ENCODE measurements around the gene ZSWIM2.
"Not testable (repeated sequence)": the region's sequence is repeated elsewhere in the genome, so short reads cannot be mapped to it uniquely, and the experiment has no call there.

The ZSWIM2 gene

DNA sequence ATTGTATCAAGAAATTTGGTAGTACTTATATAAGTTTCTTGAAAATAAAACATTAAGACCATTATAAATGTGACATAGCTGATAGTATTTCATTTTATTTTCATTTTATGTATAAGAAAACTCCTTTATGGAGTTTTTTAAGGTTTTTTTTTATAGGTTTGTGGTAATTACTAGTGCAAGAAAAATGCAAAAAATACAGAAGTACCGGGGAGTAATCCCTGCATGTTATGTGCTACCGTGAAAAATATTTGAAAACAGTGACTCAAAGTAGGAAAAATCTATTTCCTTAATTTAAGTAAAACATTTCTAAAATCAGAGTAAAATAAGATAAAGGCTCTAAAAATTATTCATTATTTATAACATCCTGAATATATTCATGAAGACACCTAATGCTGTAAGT is 21.6 kb downstream of the ZSWIM2 start:
- no peaks in the 10 kb centered on the region for H3K9me3 ChIP-seq (ENCODE audit: control insufficient read depth, low read length)
- H3K23ac ChIP-seq (ENCODE audit: low read length in 2 of 2), result no peak overlapping the region
- no peaks in the 10 kb centered on the region for H3K4me1 ChIP-seq (ENCODE audit: control insufficient read depth, insufficient read depth, low read depth, low read length)
- no peak overlapping the region for H2BK5ac ChIP-seq (ENCODE audit: low read depth, low read length, poor library complexity, severe bottlenecking)
- no peak overlapping the region for H3K4me3 ChIP-seq (ENCODE audit: insufficient read depth in 1 of 2, low read depth in 1 of 2, low read length in 2 of 2)
- H2BK15ac ChIP-seq (ENCODE audit: low read depth, poor library complexity, severe bottlenecking), result no peak overlapping the region
- WGBS, result 60% methylated on average over 1 of the region's 2 CpGs
- no peak overlapping the region for H3K4me2 ChIP-seq (ENCODE audit: low read length, poor library complexity, severe bottlenecking)
- no peak overlapping the region for H2AFZ ChIP-seq (ENCODE audit: low read depth, low read length)
- no peak overlapping the region for H2AK5ac ChIP-seq (ENCODE audit: low read length, severe bottlenecking)
- no peaks in the 10 kb centered on the region for H3K79me1 ChIP-seq (replicated peaks; ENCODE audit: low read length, poor library complexity, severe bottlenecking)
- no peaks in the 10 kb centered on the region for H3K27me3 ChIP-seq (ENCODE audit: control insufficient read depth in 1 of 2, insufficient read depth in 1 of 2, low read length in 2 of 2)
- H3K27ac ChIP-seq (ENCODE audit: low read length, poor library complexity, severe bottlenecking), result no peak overlapping the region
- H2BK12ac ChIP-seq (ENCODE audit: low read length in 2 of 2), result no peak overlapping the region
- H3K18ac ChIP-seq (ENCODE audit: low read depth in 1 of 2, low read length in 2 of 2), result no peak overlapping the region
- H3K9ac ChIP-seq (ENCODE audit: low read length), result no peak overlapping the region
- no peak overlapping the region for H3K14ac ChIP-seq (ENCODE audit: low read length in 2 of 2)
- no peak overlapping the region for H2BK120ac ChIP-seq (ENCODE audit: low read depth, low read length)
- H3K4ac ChIP-seq (ENCODE audit: low read depth in 1 of 2, low read length in 2 of 2), result no peak overlapping the region
- no peak overlapping the region for H4K91ac ChIP-seq (ENCODE audit: low read length)
- no peak for DNase-seq
- no peaks in the 10 kb centered on the region for H3K36me3 ChIP-seq (ENCODE audit: control insufficient read depth in 1 of 2, insufficient read depth in 2 of 2, low read depth in 1 of 2, low read length in 2 of 2)
- no peak overlapping the region for H4K8ac ChIP-seq (ENCODE audit: low read length)

DNA sequence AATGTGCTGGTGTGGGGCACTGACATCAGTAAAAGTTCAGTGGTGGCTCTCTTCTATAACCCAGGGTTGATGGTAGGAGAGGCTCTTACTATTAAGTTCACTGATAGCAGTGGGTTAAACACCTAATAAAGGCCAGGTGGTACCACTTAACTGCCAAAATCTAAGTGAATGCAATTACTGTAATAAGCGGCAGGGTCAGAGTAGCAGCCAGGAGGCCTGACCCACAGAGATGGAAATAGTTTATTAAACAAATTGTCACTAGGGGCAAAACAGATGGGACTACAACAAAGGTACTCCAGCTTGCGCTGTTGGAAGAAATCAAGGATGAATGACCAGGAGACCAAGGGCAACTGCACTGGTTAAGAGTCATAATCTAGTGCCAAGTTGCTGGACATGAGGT is 26.6 kb downstream of the ZSWIM2 start:
- Histone ChIP-seq H3K14ac (ENCODE audit: low read length in 2 of 2) (no peak overlapping the region), H2BK120ac (ENCODE audit: low read depth, low read length) (no peak overlapping the region), H3K36me3 (ENCODE audit: control insufficient read depth in 1 of 2, insufficient read depth in 2 of 2, low read depth in 1 of 2, low read length in 2 of 2) (no peaks in the 10 kb centered on the region), H3K9me3 (ENCODE audit: control insufficient read depth, low read length) (no peaks in the 10 kb centered on the region), H3K18ac (ENCODE audit: low read depth in 1 of 2, low read length in 2 of 2) (no peak overlapping the region), H2AFZ (ENCODE audit: low read depth, low read length) (no peak overlapping the region), H3K4me3 (ENCODE audit: insufficient read depth in 1 of 2, low read depth in 1 of 2, low read length in 2 of 2) (no peak overlapping the region), H3K4ac (ENCODE audit: low read depth in 1 of 2, low read length in 2 of 2) (no peak overlapping the region), H2BK12ac (ENCODE audit: low read length in 2 of 2) (no peak overlapping the region), H3K9ac (ENCODE audit: low read length) (no peak overlapping the region), H2AK5ac (ENCODE audit: low read length, severe bottlenecking) (no peak overlapping the region), H3K4me1 (ENCODE audit: control insufficient read depth, insufficient read depth, low read depth, low read length) (no peaks in the 10 kb centered on the region), H4K8ac (ENCODE audit: low read length) (no peak overlapping the region), H3K27me3 (ENCODE audit: control insufficient read depth in 1 of 2, insufficient read depth in 1 of 2, low read length in 2 of 2) (no peaks in the 10 kb centered on the region), H3K23ac (ENCODE audit: low read length in 2 of 2) (no peak overlapping the region), H3K79me1 (replicated peaks; ENCODE audit: low read length, poor library complexity, severe bottlenecking) (no peaks in the 10 kb centered on the region), H2BK15ac (ENCODE audit: low read depth, poor library complexity, severe bottlenecking) (no peak overlapping the region), H3K4me2 (ENCODE audit: low read length, poor library complexity, severe bottlenecking) (no peak overlapping the region), H2BK5ac (ENCODE audit: low read depth, low read length, poor library complexity, severe bottlenecking) (no peak overlapping the region), H3K27ac (ENCODE audit: low read length, poor library complexity, severe bottlenecking) (no peak overlapping the region), H4K91ac (ENCODE audit: low read length) (no peak overlapping the region)
- WGBS, result 94% methylated on average over 2 of the region's 2 CpGs
- DNase-seq, result no peak

- no peak overlapping the region for H3K23ac ChIP-seq (ENCODE audit: low read length in 2 of 2)
- no peak overlapping the region for H4K8ac ChIP-seq (ENCODE audit: low read length)
- H3K4me3 ChIP-seq (ENCODE audit: insufficient read depth in 1 of 2, low read depth in 1 of 2, low read length in 2 of 2), result no peak overlapping the region
- no peaks in the 10 kb centered on the region for H3K27me3 ChIP-seq (ENCODE audit: control insufficient read depth in 1 of 2, insufficient read depth in 1 of 2, low read length in 2 of 2)
- H3K9me3 ChIP-seq (ENCODE audit: control insufficient read depth, low read length), result peaks cover 5% of the 10 kb centered on the region
- no peak overlapping the region for H3K14ac ChIP-seq (ENCODE audit: low read length in 2 of 2)
- no peak overlapping the region for H2AFZ ChIP-seq (ENCODE audit: low read depth, low read length)
- H2BK15ac ChIP-seq (ENCODE audit: low read depth, poor library complexity, severe bottlenecking), result no peak overlapping the region
- no peaks in the 10 kb centered on the region for H3K79me1 ChIP-seq (replicated peaks; ENCODE audit: low read length, poor library complexity, severe bottlenecking)
- H3K36me3 ChIP-seq (ENCODE audit: control insufficient read depth in 1 of 2, insufficient read depth in 2 of 2, low read depth in 1 of 2, low read length in 2 of 2), result no peaks in the 10 kb centered on the region
- no peak overlapping the region for H2AK5ac ChIP-seq (ENCODE audit: low read length, severe bottlenecking)
- WGBS, result 93% methylated on average over 5 of the region's 7 CpGs
- H3K18ac ChIP-seq (ENCODE audit: low read depth in 1 of 2, low read length in 2 of 2), result no peak overlapping the region
- no peak for DNase-seq
- no peak overlapping the region for H3K4me2 ChIP-seq (ENCODE audit: low read length, poor library complexity, severe bottlenecking)
- no peaks in the 10 kb centered on the region for H3K4me1 ChIP-seq (ENCODE audit: control insufficient read depth, insufficient read depth, low read depth, low read length)
- H3K27ac ChIP-seq (ENCODE audit: low read length, poor library complexity, severe bottlenecking), result no peak overlapping the region
- no peak overlapping the region for H3K9ac ChIP-seq (ENCODE audit: low read length)
- no peak overlapping the region for H2BK5ac ChIP-seq (ENCODE audit: low read depth, low read length, poor library complexity, severe bottlenecking)
- H3K4ac ChIP-seq (ENCODE audit: low read depth in 1 of 2, low read length in 2 of 2), result no peak overlapping the region
- no peak overlapping the region for H4K91ac ChIP-seq (ENCODE audit: low read length)
- no peak overlapping the region for H2BK12ac ChIP-seq (ENCODE audit: low read length in 2 of 2)
- no peak overlapping the region for H2BK120ac ChIP-seq (ENCODE audit: low read depth, low read length)
These were observed 28.7 kb downstream of the ZSWIM2 start for GRCh38 chr2:186820303-186820702.

DNA sequence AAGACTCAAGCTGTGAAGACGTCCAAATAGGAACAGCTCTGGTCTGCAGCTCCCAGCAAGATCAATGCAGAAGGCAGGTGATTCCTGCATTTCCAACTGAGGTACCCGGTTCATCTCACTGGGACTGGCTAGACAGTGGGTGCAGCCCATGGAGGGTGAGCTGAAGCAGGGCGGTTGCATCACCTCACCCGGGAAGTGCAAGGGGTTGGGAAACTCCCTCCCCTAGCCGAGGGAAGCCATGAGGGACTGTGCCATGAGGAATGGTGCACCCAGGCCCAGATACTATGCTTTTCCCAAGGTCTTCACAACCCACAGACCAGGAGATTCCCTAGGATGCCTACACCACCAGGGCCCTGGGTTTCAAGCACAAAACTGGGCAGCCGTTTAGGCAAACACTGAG is 37.2 kb downstream of the ZSWIM2 start:
- H3K4me2 ChIP-seq (ENCODE audit: low read length, poor library complexity, severe bottlenecking); H3K4me1 ChIP-seq (ENCODE audit: control insufficient read depth, insufficient read depth, low read depth, low read length); H3K14ac ChIP-seq (ENCODE audit: low read length in 2 of 2); H3K36me3 ChIP-seq (ENCODE audit: control insufficient read depth in 1 of 2, insufficient read depth in 2 of 2, low read depth in 1 of 2, low read length in 2 of 2); H3K4ac ChIP-seq (ENCODE audit: low read depth in 1 of 2, low read length in 2 of 2); H2AK5ac ChIP-seq (ENCODE audit: low read length, severe bottlenecking); H3K4me3 ChIP-seq (ENCODE audit: insufficient read depth in 1 of 2, low read depth in 1 of 2, low read length in 2 of 2); H3K9ac ChIP-seq (ENCODE audit: low read length); H3K23ac ChIP-seq (ENCODE audit: low read length in 2 of 2); H4K8ac ChIP-seq (ENCODE audit: low read length); H3K27ac ChIP-seq (ENCODE audit: low read length, poor library complexity, severe bottlenecking); H2BK15ac ChIP-seq (ENCODE audit: low read depth, poor library complexity, severe bottlenecking); H3K27me3 ChIP-seq (ENCODE audit: control insufficient read depth in 1 of 2, insufficient read depth in 1 of 2, low read length in 2 of 2); H4K91ac ChIP-seq (ENCODE audit: low read length); DNase-seq; H3K79me1 ChIP-seq (replicated peaks; ENCODE audit: low read length, poor library complexity, severe bottlenecking); H2BK5ac ChIP-seq (ENCODE audit: low read depth, low read length, poor library complexity, severe bottlenecking); H2BK120ac ChIP-seq (ENCODE audit: low read depth, low read length); H2AFZ ChIP-seq (ENCODE audit: low read depth, low read length); H3K18ac ChIP-seq (ENCODE audit: low read depth in 1 of 2, low read length in 2 of 2); H3K9me3 ChIP-seq (ENCODE audit: control insufficient read depth, low read length); H2BK12ac ChIP-seq (ENCODE audit: low read length in 2 of 2): not testable (repeated sequence)
- WGBS, result 91% methylated on average over 6 of the region's 6 CpGs

Measured in mesenchymal stem cell (in vitro differentiated cells and primary cell).